GM18507 (cell line): ENCODE results near the gene NOC4L.
"Not testable (repeated sequence)": the region's sequence is repeated elsewhere in the genome, so short reads cannot be mapped to it uniquely, and the experiment has no call there.

Source experiments
- DNase-seq: peaks from one replicate; pipeline ENCODE4 v3.0.0; 2011; ENCODE audit warnings: low read depth; ENCODE audit not compliant: insufficient read length; ENCODE audit errors: extremely low spot score
- FAIRE-seq: peaks from 2 replicates; lab custom pipeline; 2011; peaks lifted over from hg19 to GRCh38; lab: Jason Lieb, UNC

NOC4L gene

GRCh38 chr12:132121283-132121682 is 23.0 kb upstream of the NOC4L start:
- FAIRE-seq (no peak), DNase-seq (no peak)

DNA sequence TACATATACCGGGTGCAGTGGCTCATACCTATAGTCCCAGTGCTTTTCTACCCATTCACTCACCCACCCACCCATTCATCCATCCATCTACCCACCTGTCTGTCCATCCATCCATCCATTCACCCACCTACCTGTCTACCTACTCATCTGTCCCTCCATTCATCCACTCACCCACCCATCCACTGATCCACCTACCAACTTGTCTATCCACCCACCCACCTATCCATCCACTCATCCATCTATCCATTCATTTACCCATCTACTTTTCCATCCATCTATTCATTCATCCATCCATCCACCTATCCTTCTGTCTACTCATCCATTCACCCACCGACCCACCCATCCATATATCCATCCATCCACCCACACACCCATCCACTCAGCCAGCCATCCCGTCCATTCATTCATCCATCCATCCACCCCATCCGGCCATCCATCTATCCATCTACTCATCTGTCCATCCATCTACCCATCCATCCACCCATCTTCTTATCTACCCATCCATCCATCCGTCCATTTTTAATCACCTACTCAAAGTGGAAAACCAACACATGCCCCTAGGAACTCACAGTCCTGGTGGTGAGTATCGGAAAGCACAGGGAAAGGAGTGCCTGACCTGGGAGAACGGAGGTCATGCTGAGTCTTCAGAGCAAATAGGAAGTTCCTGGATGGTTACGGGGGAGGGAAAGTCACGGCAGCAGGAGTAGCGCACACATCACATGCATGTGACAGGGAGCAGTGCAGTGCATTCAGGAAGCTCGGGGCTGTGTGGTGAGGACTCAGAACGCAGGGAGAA is 20.1 kb upstream of the NOC4L start:
- FAIRE-seq = no peak
- no peak for DNase-seq

GRCh38 chr12:132124766-132125425 is 19.4 kb upstream of the NOC4L start:
- FAIRE-seq (no peak), DNase-seq (no peak)

GRCh38 chr12:132125736-132126135 is 18.5 kb upstream of the NOC4L start:
- no peak for FAIRE-seq
- no peak for DNase-seq

DNA sequence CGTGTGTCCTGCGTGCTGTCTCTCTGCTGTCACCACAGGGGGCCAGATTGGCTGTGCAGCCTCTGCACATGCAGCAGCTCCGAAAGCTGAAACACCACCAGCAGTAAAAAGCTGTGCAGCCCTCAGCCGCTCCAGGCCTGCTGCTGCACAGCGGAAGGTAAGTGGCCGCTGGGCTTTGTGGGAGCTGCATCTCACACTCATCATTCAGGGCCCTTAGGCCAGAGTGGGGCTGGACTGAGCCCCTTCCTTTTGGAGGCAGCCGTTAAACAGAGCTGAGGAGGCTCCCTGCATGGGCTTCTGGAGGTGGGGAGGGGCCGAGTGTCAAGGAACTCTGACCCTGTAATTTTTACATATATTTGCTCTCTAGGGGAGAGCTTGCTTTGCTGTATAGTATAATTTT is 17.2 kb upstream of the NOC4L start:
- no peak for FAIRE-seq
- DNase-seq = no peak

DNA sequence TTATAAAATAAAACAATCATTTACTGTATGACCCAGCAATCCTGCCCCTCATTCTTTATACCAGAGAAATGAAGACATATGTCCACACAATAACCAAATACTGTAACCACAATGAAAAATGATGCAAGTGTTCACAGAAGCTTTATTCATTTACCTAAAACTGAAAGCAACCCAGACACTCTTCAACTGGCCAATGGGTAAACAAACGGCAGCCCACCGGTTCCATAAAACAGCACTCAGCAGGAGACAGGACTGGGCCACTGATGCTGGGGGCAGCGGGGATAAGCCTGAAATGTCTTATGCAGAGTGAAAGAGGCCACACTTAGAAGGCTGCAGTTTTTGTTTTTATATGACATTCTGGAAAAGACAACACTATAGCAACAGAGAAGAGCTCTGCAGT is 15.2 kb upstream of the NOC4L start:
- DNase-seq = no peak
- no peak for FAIRE-seq

GRCh38 chr12:132130690-132131089 is 13.6 kb upstream of the NOC4L start:
- FAIRE-seq (no peak), DNase-seq (no peak)

DNA sequence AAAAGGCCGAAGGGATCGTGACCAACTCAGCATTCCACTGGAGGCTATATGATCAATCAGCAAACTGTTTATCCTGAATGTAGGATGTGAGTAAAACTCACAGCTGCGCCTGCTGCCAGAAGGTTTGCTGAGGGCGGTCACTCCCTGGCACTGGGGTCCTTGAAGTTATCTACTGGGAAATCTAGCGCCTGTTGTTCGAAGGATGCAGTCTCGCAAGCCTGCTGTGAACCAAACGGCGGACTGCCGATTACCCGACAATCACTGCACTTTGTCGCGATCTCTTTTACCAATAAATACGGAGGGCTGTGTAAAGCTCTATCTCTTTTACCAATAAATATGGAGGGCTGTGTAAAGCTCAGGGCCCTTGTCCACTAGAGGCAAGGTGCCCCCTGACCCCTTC is 13.0 kb upstream of the NOC4L start:
- FAIRE-seq = no peak
- DNase-seq = no peak

- no peak for FAIRE-seq
- no peak for DNase-seq
These were observed 12.3 kb upstream of the NOC4L start for GRCh38 chr12:132131952-132132351.

DNA sequence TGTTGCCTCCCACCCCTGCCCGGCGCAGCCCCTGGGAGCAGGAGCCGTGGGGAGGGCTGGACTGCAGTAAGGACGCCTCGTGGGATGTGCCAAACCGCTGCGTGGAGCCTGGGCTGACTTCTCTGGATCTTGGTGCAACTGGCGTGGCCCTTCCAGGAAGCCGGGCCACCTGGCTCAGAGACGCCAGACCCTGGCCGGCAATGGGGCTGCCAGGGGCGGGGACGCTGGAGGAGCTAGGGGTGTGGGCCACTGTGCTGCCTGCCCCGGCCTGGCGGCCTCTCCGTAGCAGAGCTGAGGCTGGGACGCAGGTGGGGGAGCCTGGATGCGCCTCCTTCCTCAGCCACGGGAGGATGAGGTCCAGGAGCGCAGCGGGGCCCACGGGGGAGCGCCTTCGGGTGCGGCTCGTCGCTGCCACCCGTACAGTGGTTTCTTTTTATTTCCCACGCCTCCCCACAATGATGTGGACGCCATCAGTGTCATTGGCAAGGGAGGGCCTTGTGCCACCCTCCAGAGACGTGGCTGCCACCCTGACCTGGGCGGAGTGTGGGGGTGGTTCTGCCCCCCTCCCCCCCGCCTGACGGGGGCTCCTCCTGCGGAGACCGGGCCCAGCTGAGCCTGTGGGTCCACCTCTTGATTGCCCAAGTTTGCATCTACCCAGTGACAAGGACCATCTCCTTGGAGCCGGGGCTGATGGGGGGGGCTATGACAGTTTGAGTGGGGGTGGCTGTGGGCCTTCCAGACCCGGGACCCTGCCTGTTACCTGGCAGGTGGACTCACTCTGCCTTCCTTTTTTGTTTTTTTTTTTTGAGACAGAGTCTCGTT is 11.4 kb upstream of the NOC4L start:
- DNase-seq = no peak
- no peak for FAIRE-seq

DNA sequence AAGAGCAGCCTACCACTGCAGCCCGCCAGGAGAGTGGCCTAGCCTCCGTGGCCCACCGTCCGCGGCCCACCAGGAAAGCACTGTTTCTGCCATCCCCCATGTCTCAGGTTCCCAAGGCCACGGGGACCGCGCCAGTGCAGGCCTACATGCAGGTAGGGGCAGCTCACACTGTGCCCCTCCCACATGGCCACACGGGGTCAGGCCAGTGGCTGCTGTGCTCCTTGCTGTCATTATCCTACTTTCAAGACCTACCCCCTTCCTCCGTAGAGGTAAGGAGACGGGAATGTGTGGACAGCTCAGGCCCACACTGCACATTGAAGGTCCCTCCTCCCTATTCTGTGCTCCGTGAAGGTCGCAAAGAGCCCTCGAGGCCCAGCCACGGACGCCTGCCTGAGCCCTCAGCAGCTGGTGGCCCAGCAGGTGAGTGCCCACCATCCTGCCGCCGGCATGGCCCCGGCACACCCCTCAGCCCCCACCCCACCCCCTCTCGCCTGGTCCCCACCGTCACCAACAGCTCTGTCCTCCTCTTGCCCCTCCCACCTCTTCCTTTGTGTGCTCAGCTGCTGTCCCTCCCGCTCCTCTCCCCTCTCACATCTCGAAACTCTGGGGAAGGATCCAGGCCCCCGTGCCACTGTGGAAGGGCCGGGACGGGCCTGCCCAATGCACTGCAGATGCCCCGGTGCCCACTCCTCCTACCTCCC is 10.2 kb upstream of the NOC4L start:
- FAIRE-seq (no peak), DNase-seq (no peak)

- FAIRE-seq, DNase-seq: not testable (repeated sequence)
These were observed 9.5 kb upstream of the NOC4L start for GRCh38 chr12:132134653-132135183.

GRCh38 chr12:132136226-132136625 is 8.0 kb upstream of the NOC4L start:
- FAIRE-seq, DNase-seq: not testable (repeated sequence)

- DNase-seq (no peak), FAIRE-seq (no peak)
These were observed 6.7 kb upstream of the NOC4L start for GRCh38 chr12:132137483-132138125.

DNA sequence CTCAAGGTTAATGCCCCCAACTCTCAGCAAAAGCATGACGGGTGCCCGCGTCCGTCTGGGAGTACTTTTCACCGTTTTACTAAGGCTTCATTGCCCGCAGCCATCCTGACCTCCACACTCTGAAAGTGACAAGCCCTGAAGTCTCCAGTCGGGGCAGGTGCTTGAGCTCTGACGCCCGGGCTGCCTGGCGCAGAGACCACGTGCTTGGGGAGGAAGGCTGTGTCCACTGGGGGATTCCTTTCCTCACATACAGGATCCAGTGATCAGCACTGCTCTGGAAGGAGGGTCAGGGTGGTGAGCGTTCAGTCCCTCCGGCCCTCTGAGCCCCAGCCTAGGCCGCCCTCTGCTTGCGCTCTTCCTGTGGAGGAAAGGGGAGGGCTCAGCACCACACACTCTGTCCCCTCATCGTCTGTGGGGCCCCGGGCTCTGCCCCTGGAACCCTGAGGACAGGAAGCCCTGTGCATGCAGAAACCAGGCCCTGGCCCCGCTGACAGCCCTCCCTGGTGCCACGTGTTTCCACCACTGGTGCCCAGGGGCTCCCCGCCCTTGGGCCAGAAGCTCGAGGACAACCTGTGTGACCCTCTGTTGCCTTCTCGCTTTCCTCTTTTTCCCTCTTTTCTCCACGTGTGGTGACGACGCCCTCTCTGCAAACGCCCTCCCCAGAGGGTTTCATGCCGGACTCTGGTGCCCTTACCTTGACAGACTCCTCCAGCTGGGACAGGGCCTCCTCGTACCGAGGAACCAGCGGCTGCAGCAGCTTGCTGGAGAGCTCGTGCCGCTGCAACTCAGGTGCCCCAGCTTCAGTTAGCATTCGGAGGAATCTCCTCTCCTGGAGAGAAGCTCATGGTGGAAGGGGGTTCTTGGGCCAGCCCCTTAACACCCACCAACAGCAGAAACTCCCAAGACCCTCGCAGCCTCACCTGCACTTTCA is 5.1 kb upstream of the NOC4L start:
- no peak for FAIRE-seq
- no peak for DNase-seq

DNA sequence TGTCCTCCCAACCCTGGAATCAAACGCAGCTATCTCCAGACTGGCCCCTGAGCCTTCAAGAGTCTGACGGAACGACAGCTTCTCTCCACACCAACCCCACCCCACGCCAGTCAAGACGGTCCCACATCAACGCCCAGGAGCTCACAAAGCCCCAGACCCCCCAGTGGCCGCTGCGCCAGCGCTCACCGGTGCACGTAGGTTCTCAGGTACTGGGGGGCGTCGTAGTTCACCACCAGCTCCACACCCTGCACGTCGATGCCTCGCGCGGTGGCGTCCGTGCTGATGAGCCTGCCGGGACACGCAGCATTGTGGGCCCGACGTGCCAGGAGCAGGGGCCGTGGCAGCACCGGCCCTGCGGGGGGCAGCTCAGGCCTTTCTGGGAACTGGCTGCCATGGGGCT is 4.3 kb upstream of the NOC4L start:
- FAIRE-seq (no peak), DNase-seq (no peak)

DNA sequence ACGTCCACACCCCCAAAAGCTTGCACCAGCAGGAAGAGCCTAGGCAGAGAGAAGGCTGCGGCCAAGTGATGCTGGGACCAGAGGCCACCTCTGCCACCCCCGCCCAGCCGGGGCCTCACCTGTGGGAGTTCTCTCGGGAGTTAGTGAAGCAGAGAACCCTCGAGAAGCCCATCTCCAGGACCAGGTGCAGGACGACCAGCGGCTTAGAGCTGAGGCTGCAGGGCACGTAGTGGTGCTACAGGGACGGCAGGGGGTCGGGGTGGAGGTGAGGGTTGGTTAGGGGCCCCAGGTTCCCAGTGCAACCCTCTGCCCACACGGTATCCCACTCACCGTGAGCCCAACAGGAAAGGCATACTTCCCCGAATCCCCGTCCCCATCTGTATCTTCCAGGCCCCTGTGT is 3.8 kb upstream of the NOC4L start:
- DNase-seq = no peak
- FAIRE-seq = no peak
